Parathyroid adenoma (tissue), 2 donors: ENCODE data around the gene DYDC1.

Source experiments
- H2AFZ ChIP-seq: fragments of 300-600 bp; sonication (generic); one replicate; pipeline ENCODE4 v1.7.0; 2017; ENCODE audit warnings: antibody characterized with exemption, mild to moderate bottlenecking
- H3K27ac ChIP-seq: fragments of 300-600 bp; sonication (generic); one replicate; pipeline ENCODE4 v1.7.0; 2017
- H3K27me3 ChIP-seq: fragments of 300-600 bp; sonication (generic); one replicate; pipeline ENCODE4 v1.7.0; 2017; ENCODE audit warnings: low read length; ENCODE audit not compliant: control insufficient read depth, insufficient read depth
- H3K36me3 ChIP-seq: fragments of 300-600 bp; sonication (generic); one replicate; pipeline ENCODE4 v1.7.0; 2017; ENCODE audit warnings: low read length; ENCODE audit not compliant: control insufficient read depth, insufficient read depth
- H3K4me1 ChIP-seq: fragments of 300-600 bp; sonication (generic); one replicate; pipeline ENCODE4 v1.7.0; 2017; ENCODE audit warnings: control low read depth
- H3K4me2 ChIP-seq: fragments of 300-600 bp; sonication (generic); one replicate; pipeline ENCODE4 v1.7.0; 2017; ENCODE audit warnings: low read length
- H3K4me3 ChIP-seq: fragments of 300-600 bp; sonication (generic); one replicate; pipeline ENCODE4 v1.7.0; 2017; ENCODE audit warnings: low read depth, low read length
- H3K79me2 ChIP-seq: fragments of 300-600 bp; sonication (generic); one replicate; pipeline ENCODE4 v1.7.0; 2017; ENCODE audit warnings: control low read depth
- H3K9ac ChIP-seq: fragments of 300-600 bp; sonication (generic); one replicate; pipeline ENCODE4 v1.7.0; 2017; ENCODE audit warnings: mild to moderate bottlenecking
- H3K9me3 ChIP-seq: fragments of 300-600 bp; sonication (generic); one replicate; pipeline ENCODE4 v1.7.0; 2017; ENCODE audit warnings: low read length; ENCODE audit not compliant: control insufficient read depth
- TF ChIP-seq, protein P1 (sequence below): fragments of 300-600 bp; sonication (generic); IDR thresholded peaks from one replicate; pipeline ENCODE4 v1.7.0; 2017; ENCODE audit warnings: antibody characterized with exemption, mild to moderate bottlenecking
- donor health status: primary hyperparathyroidism.

DYDC1 gene

DNA sequence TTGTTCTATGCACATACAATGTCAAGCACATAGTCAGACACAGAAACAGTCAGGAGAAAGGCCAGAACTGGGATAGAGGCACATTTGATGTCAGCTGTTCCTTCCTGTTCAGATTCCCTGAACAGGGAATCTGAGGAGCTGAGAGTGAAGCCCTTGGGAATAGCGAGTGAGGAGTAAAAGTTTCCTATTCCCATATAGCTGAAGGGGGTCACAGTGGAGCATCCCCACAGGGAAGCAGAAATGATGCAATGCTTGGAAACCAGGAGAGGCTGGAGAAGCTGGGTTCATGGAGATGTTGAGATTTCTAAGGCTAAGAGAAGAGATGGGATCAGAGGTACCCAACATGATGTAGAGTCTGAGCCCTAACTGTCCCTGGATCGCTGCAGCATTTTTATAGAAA is 40.5 kb upstream of the DYDC1 start:
- Histone ChIP-seq H3K27ac (no peak overlapping the region), H3K36me3 (no peaks in the 10 kb centered on the region), H2AFZ (no peak overlapping the region), H3K4me2 (no peak overlapping the region), H3K4me3 (no peak overlapping the region), H3K9ac (no peak overlapping the region), H3K79me2 (no peaks in the 10 kb centered on the region), H3K4me1 (no peaks in the 10 kb centered on the region), H3K9me3 (no peaks in the 10 kb centered on the region), H3K27me3 (no peaks in the 10 kb centered on the region)
- TF ChIP-seq, protein P1, sequence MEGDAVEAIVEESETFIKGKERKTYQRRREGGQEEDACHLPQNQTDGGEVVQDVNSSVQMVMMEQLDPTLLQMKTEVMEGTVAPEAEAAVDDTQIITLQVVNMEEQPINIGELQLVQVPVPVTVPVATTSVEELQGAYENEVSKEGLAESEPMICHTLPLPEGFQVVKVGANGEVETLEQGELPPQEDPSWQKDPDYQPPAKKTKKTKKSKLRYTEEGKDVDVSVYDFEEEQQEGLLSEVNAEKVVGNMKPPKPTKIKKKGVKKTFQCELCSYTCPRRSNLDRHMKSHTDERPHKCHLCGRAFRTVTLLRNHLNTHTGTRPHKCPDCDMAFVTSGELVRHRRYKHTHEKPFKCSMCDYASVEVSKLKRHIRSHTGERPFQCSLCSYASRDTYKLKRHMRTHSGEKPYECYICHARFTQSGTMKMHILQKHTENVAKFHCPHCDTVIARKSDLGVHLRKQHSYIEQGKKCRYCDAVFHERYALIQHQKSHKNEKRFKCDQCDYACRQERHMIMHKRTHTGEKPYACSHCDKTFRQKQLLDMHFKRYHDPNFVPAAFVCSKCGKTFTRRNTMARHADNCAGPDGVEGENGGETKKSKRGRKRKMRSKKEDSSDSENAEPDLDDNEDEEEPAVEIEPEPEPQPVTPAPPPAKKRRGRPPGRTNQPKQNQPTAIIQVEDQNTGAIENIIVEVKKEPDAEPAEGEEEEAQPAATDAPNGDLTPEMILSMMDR = no peak

GRCh38 chr10:80394358-80394916 is 37.9 kb upstream of the DYDC1 start:
- H3K9ac ChIP-seq = no peak overlapping the region
- no peaks in the 10 kb centered on the region for H3K9me3 ChIP-seq
- no peaks in the 10 kb centered on the region for H3K4me1 ChIP-seq
- TF ChIP-seq, protein P1 = no peak
- no peak overlapping the region for H3K4me2 ChIP-seq
- H3K36me3 ChIP-seq = no peaks in the 10 kb centered on the region
- no peak overlapping the region for H3K4me3 ChIP-seq
- no peak overlapping the region for H3K27ac ChIP-seq
- no peaks in the 10 kb centered on the region for H3K79me2 ChIP-seq
- no peaks in the 10 kb centered on the region for H3K27me3 ChIP-seq
- no peak overlapping the region for H2AFZ ChIP-seq

DNA sequence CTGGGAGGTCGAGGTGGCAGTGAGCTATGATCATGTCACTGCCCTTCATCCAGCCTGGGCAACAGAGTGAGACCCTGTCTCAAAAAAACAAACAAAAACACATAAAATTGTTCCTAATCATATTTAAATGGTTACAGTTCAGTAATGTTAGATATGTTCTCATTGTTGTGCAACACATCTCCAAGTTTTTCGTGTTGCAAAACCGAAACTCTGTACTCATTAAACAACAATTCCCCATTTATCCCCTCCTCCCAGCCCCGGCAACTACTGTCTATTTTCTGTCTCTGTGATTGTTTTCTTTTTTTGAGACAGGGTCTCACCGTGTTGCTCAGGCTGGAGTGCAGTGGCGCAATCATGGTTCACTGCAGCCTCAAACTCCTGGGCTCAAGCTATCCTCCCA is 35.7 kb upstream of the DYDC1 start:
- Histone ChIP-seq H3K36me3 (no peaks in the 10 kb centered on the region), H3K4me2 (no peak overlapping the region), H3K79me2 (no peaks in the 10 kb centered on the region), H3K27ac (no peak overlapping the region), H3K4me1 (no peaks in the 10 kb centered on the region), H2AFZ (no peak overlapping the region), H3K27me3 (no peaks in the 10 kb centered on the region), H3K9me3 (no peaks in the 10 kb centered on the region), H3K4me3 (no peak overlapping the region), H3K9ac (no peak overlapping the region)
- TF ChIP-seq, protein P1 = no peak

DNA sequence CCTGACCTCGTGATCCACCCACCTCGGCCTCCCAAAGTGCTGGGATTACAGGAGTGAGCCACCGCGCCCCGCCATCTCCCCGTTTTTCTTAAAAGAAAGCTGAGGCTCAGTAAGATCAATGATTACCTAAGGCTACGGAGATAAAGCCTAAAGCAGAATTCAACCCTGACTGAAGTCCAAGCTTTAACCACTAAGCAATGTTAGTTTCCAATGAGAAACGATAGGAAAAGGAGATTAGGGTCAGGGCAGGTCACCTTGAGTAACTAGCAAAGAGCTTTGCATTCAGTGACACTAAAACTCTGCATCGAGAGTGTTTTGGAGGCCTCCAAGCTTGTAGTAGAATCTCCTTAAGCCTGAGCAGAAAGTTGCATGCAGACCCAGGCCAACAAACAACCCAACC is 34.2 kb upstream of the DYDC1 start:
- H3K9me3 ChIP-seq = no peaks in the 10 kb centered on the region
- no peak overlapping the region for H3K27ac ChIP-seq

DNA sequence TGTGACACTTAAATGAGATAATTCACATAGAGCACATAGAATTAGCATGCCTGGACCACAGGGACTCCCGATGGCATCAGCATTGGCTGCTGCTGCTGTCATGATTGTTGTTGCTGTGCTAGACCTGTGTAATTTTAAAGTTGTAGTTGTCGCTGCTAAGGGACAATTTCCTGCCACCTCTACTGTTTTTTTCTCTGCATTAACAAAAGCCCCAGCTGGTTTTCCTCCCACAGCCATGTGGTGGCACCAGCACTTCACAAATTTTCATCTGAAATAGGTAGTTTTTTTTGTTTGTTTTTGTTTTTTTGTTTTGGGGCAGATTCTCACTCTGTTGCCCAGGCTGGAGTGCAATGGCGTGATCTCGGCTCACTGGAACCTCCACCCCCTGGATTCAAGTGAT is 26.4 kb upstream of the DYDC1 start:
- TF ChIP-seq, protein P1 = peak; percentile 83
- no peaks in the 10 kb centered on the region for H3K9me3 ChIP-seq
- no peak overlapping the region for H3K4me2 ChIP-seq
- no peaks in the 10 kb centered on the region for H3K4me1 ChIP-seq
- H3K36me3 ChIP-seq = no peaks in the 10 kb centered on the region
- no peaks in the 10 kb centered on the region for H3K27me3 ChIP-seq
- no peak overlapping the region for H3K4me3 ChIP-seq
- H3K27ac ChIP-seq = no peak overlapping the region
- H2AFZ ChIP-seq = no peak overlapping the region
- no peak overlapping the region for H3K9ac ChIP-seq
- no peaks in the 10 kb centered on the region for H3K79me2 ChIP-seq

More for the DNA sequence above, 34.2 kb upstream of the DYDC1 start:
- no peaks in the 10 kb centered on the region for H3K27me3 ChIP-seq
- H3K4me1 ChIP-seq = no peaks in the 10 kb centered on the region
- H3K4me3 ChIP-seq = no peak overlapping the region
- H2AFZ ChIP-seq = no peak overlapping the region
- no peak overlapping the region for H3K9ac ChIP-seq
- H3K36me3 ChIP-seq = no peaks in the 10 kb centered on the region
- no peak overlapping the region for H3K4me2 ChIP-seq
- no peaks in the 10 kb centered on the region for H3K79me2 ChIP-seq
- TF ChIP-seq, protein P1 = no peak
